Activated CD4-positive, alpha-beta T cell treated with anti-CD3 and anti-CD28 coated beads, Interleukin-2, Interleukin-4, amounts not matched to agents 100 ng/mL and 50 ng/mL, durations not matched to agents 16 hours and 8 hours (primary cell): ENCODE data around the gene STAG1.
A peak's percentile ranks its signal among the peaks of the same experiment; 100 is the strongest.

Experiments used
- DNase-seq: peaks from one replicate; pipeline ENCODE4 v3.0.0-alpha.2; 2020; ENCODE audit warnings: low spot score

Gene STAG1

DNA sequence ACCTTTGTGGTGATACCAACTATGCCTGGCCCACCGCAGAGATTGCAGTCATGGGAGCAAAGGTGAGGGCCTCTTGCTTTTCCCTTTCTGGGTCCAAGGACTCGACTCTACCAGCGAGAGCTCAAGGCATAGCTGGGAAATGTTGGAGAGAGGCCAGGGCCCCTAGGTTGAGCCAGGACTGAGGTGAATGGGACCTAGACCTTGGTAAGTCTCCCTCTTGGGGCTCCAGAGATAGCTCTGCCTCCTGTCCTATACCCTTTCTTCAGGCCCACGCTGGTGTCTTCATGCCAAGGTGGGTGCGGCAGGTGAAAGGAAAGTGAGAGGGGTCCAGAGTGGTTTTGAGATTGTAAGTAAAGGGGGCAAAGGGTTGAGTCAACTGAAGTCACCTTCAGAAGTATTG is 424.5 kb downstream of the STAG1 start:
- DNase-seq, result no peak

DNA sequence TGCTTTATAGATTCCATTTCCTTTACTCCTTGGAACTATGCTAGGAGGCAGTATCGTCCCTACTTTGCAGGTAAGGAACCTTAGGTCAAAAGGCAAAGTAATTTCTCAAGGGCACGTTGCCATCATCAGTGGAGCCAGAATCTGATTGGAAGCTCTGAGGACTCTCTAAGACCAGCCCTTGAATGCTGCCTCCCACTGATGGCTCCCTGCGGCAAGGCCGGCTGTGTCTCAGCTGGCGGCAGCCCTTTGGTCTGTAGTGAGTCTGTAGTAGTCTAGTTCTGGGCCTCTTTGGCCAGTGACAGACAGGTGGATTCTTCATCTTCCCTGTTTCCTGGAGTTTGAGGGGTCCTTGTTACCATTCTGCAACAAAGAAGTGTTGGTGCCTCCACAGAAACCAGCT is 425.9 kb downstream of the STAG1 start:
- no peak for DNase-seq

DNA sequence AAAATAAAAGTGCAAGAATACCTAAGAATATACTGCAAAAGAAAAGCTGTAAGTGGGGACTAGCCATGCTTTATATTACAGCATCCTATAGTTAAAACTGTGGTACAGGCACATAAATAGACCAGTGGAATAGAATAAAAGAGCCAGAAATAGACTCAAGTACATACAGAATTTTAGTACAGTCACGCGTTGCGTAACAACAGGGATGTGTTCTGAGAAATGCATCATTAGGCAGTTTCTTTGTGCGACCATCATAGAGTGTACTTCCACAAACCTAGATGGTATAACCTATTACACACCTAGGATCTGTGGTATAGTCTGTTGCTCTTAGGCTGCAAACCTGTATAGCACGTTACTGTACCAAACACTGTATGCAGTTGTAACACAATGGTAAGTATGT is 440.2 kb downstream of the STAG1 start:
- no peak for DNase-seq

- no peak for DNase-seq
Measured at GRCh38 chr3:136311261-136311660, 440.9 kb downstream of the STAG1 start.

- peak; percentile 11 for DNase-seq
Measured at GRCh38 chr3:136305879-136306278, 446.3 kb downstream of the STAG1 start.

DNA sequence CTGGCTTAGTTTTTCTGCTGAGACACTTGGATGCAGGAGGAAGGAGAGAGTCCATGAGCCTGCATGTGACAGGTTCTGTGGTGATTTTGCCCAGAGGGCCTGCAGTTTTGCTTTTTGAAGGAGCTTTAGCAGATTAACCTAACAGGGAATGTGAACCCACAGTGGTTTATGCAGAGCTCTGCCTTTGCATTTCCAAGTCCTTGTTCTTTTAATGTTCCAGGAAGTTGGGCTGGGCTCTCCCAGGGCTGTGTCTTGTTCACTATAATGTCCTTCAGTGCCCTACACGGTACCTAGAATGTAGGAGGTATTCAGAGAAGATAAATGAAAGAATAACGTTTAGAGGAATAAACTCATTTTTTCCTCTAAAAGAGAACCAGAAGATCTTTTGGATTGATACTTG is 451.7 kb downstream of the STAG1 start:
- DNase-seq, result no peak

DNA sequence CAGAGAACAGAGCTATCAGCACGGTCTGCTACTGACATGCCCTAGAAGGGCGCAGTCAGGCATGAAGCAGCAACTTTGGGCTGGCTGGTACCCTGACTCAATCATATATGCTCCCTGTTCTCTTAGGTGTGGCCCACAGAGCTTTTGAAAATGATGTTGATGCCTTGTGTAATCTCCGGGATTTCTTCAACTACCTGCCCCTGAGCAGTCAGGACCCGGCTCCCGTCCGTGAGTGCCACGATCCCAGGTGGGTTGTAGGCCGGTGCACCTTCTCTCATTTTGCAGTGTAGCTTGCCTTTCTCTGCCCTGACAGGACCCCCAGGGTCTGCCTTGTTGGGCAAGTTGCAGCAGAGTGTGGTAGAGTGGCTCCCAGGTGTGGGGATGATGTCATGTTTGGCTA is 454.4 kb downstream of the STAG1 start:
- no peak for DNase-seq

DNA sequence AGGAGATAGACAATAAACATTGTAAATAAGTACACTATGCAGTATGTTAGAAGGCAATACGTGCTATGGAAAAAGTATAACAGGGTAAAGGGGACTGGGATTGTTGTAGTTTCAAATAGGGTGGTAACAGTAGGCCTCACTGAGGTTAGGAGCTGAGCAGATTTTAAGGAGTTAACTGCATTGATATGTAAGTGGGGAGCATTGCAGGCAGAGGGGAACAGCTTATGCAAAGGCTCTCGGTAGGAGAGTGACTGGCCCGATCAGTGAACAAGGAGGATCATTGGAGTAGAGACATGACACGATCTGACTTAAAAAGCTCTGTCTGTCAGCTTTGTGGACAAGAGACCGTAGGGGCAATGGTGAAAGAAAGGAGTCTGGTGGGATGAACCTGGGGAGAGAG is 455.2 kb downstream of the STAG1 start:
- no peak for DNase-seq

DNA sequence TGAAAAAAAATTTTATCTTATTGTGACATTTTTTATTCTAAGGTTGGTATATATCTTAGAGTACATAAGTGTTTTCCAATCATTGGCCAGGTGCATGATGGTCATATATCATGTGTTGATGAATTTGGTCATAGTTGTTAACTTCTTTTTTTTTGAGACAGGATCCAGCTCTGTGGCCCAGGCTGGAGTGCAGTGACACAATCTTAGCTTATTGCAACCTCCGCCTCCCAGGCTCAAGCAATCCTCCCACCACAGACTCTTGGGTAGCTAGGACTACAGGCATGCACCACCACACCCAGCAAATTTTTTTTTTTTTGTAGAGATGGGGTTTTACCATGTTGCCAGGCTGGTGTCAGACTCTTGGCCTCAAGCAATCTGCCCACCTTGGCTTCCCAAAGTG is 458.0 kb downstream of the STAG1 start:
- DNase-seq, result no peak

- no peak for DNase-seq
Measured at GRCh38 chr3:136293279-136293678, 458.9 kb downstream of the STAG1 start.

- DNase-seq, result no peak
Measured at GRCh38 chr3:136292500-136292899, 459.7 kb downstream of the STAG1 start.

GRCh38 chr3:136291302-136291701 is 460.9 kb downstream of the STAG1 start:
- no peak for DNase-seq
